MCF 10A (cell line): ENCODE results near the gene RPL36. TPM values are rescaled to one million over a fixed set of nuclear protein-coding genes. Genes with fewer than 3 reads are reported as not detected.

Experiments used
- BruUV-seq: library from RNA; stranded (reverse); fragments of 400-500 nt; replicated peaks from 2 replicates; lab custom pipeline; 2021; lab: Mats Ljungman, UMichigan
- CTCF ChIA-PET: fragments of 300-600 bp; sonication (Branson Sonifier 250); formaldehyde crosslinking; extraction: SDS; loops from one replicate; lab custom pipeline; 2021; ENCODE audit warnings: antibody characterized with exemption, inconsistent platforms; lab: Yijun Ruan, JAX
- POLR2A ChIA-PET: fragments of 300-600, 350-650 bp; sonication (Branson Sonifier 250); formaldehyde crosslinking; extraction: SDS; loops from one replicate; lab custom pipeline; 2020; ENCODE audit warnings: antibody characterized with exemption, inconsistent platforms; lab: Yijun Ruan, JAX
- DNase-seq: peaks from one replicate; pipeline ENCODE4 v3.0.0-alpha.2; 2018; ENCODE audit not compliant: unreplicated experiment
- H3K27ac Mint-ChIP-seq: one replicate; pipeline ENCODE4 v1.8.0; 2022; ENCODE audit warnings: mild to moderate bottlenecking, low read depth, mixed read lengths; ENCODE audit not compliant: unreplicated experiment
- H3K27me3 Mint-ChIP-seq: one replicate; pipeline ENCODE4 v1.8.0; 2022; ENCODE audit warnings: mixed read lengths; ENCODE audit not compliant: insufficient read depth, unreplicated experiment
- H3K36me3 Mint-ChIP-seq: one replicate; pipeline ENCODE4 v1.8.0; 2022; ENCODE audit warnings: mild to moderate bottlenecking, moderate library complexity, mixed read lengths; ENCODE audit not compliant: insufficient read depth, unreplicated experiment
- H3K4me1 Mint-ChIP-seq: one replicate; pipeline ENCODE4 v1.8.0; 2022; ENCODE audit warnings: mixed read lengths; ENCODE audit not compliant: insufficient read depth, unreplicated experiment
- H3K4me3 Mint-ChIP-seq: one replicate; pipeline ENCODE4 v1.8.0; 2022; ENCODE audit warnings: mild to moderate bottlenecking, moderate library complexity, mixed read lengths; ENCODE audit not compliant: unreplicated experiment
- H3K9me3 Mint-ChIP-seq: one replicate; pipeline ENCODE4 v1.8.0; 2022; ENCODE audit warnings: mixed read lengths; ENCODE audit not compliant: unreplicated experiment
- CTCF ChIP-seq: fragments of 200-600 bp; IDR thresholded peaks from one replicate; pipeline ENCODE4 v1.8.0; 2022; ENCODE audit warnings: antibody characterized with exemption, mild to moderate bottlenecking; ENCODE audit not compliant: unreplicated experiment
- intact Hi-C: fragments of 100-400 bp; cut with micrococcal nuclease; formaldehyde crosslinking; loops from 2 replicates; pipeline ENCODE4 v1.14.1; 2022
- total RNA-seq: library from RNA; stranded (reverse); gene quantifications from 2 replicates; pipeline ENCODE4 v1.2.3, GENCODE V29; 2022

Gene RPL36
- total RNA-seq, 1 experiment from 2014 or later = 1,569 TPM

- CTCF ChIA-PET = interaction anchor here (0.6 to 4.0 kb wide), 4 partner anchors 18 to 77 kb away, joined by 3 to 43 read pairs (median 4); partner anchors contain the start of genes CATSPERD and LONP1
- Mint-ChIP-seq H3K4me3 (peak overlapping the region; percentile 92), H3K36me3 (peaks cover 61% of the 10 kb centered on the region), H3K27ac (peak overlapping the region; percentile 97), H3K4me1 (no peaks in the 10 kb centered on the region), H3K9me3 (no peaks in the 10 kb centered on the region), H3K27me3 (no peaks in the 10 kb centered on the region)
- TF ChIP-seq CTCF = no peak
- DNase-seq = peak; percentile 63
- POLR2A ChIA-PET = interaction anchor here (0.6 to 3.8 kb wide), 14 partner anchors 8 to 796 kb away, joined by 3 to 119 read pairs (median 3); partner anchors contain the start of genes CATSPERD, DUS3L, LONP1 and MICOS13
- no TSS peak for BruUV-seq
- intact Hi-C loops = loop anchor here (1.0 to 10.0 kb wide), 3 partner anchors 11 to 104 kb away; partner anchors contain the start of genes CATSPERD, DUS3L, LONP1 and MICOS13
Measured at GRCh38 chr19:5690955-5691821, 1.1 kb downstream of the RPL36 start.

- H3K36me3 Mint-ChIP-seq = peaks cover 70% of the 10 kb centered on the region
- H3K4me1 Mint-ChIP-seq = no peaks in the 10 kb centered on the region
- CTCF ChIA-PET = interaction anchor here (0.6 to 4.0 kb wide), 3 partner anchors 18 to 27 kb away, joined by 3 to 43 read pairs (median 4); partner anchors contain the start of genes CATSPERD and LONP1
- POLR2A ChIA-PET = interaction anchor here (0.9 to 3.8 kb wide), 6 partner anchors 13 to 112 kb away, joined by 3 to 119 read pairs (median 8); partner anchors contain the start of genes CATSPERD, LONP1, MICOS13 and SAFB
- H3K27ac Mint-ChIP-seq = no peak overlapping the region
- intact Hi-C loops = loop anchor here (10.0 kb wide), 1 partner anchor 103 kb away; the partner anchor contains the start of gene DUS3L
- DNase-seq = peak; percentile 39
- no peak for TF ChIP-seq CTCF
- no peaks in the 10 kb centered on the region for H3K9me3 Mint-ChIP-seq
- H3K27me3 Mint-ChIP-seq = no peaks in the 10 kb centered on the region
- no TSS peak for BruUV-seq
- peak overlapping the region; percentile 92 for H3K4me3 Mint-ChIP-seq
Measured at GRCh38 chr19:5691822-5692722, 2.0 kb downstream of the RPL36 start.

GRCh38 chr19:5692723-5693194 lies 2.7 kb downstream of the RPL36 start:
- peak; percentile 35 for DNase-seq
- peak overlapping the region; percentile 92 for H3K4me3 Mint-ChIP-seq
- CTCF ChIA-PET = no interaction called here
- POLR2A ChIA-PET = interaction anchor here (1.6 kb wide), 1 partner anchor 26 kb away, joined by 12 read pairs; no protein-coding TSS in a partner anchor
- no peak for TF ChIP-seq CTCF
- no peaks in the 10 kb centered on the region for H3K9me3 Mint-ChIP-seq
- intact Hi-C loops = loop anchor here (10.0 kb wide), 1 partner anchor 102 kb away; the partner anchor contains the start of gene DUS3L
- H3K27me3 Mint-ChIP-seq = no peaks in the 10 kb centered on the region
- no TSS peak for BruUV-seq
- no peaks in the 10 kb centered on the region for H3K4me1 Mint-ChIP-seq
- peaks cover 76% of the 10 kb centered on the region for H3K36me3 Mint-ChIP-seq
- no peak overlapping the region for H3K27ac Mint-ChIP-seq
